Right lung (tissue), 5 donors: Measurements from ENCODE around the gene PPARA. TPM values are rescaled to one million over a fixed set of nuclear protein-coding genes. Genes with fewer than 3 reads are reported as not detected.

ENCODE experiments used
- DNase-seq, 2 donors: peaks; one replicate each; pipeline ENCODE4 v3.0.0-alpha.2; 2013
- polyA plus RNA-seq, 5 donors: library from polyadenylated mRNA; unstranded; fragments of 120-200 nt; gene quantifications; one replicate each; pipeline versions ENCODE4 v1.2.1 to v1.2.3, GENCODE V29; 2013; ENCODE audit warnings: inconsistent platforms in 1 of 5, low replicate concordance in 1 of 5; ENCODE audit not compliant: insufficient read length in 5 of 5, insufficient read depth in 1 of 5

PPARA gene
- polyA plus RNA-seq, 5 donors: 11.8 to 14.8 (median 14.1) TPM

GRCh38 chr22:46290843-46291785 lies 140.8 kb downstream of the PPARA start:
- DNase-seq: no peak

- no peak for DNase-seq
Measured at GRCh38 chr22:46292173-46292572, 141.8 kb downstream of the PPARA start.

- DNase-seq: no peak
Measured at GRCh38 chr22:46292732-46293131, 142.4 kb downstream of the PPARA start.

Other genes starting within 250 kb of the PPARA start
- 10 to 100 TPM in 4 of 5 donors, 1 to 10 TPM in 1; 9.5 to 21.2 (median 18.1) TPM for gene WNT7B, start 173.4 kb upstream of the PPARA start, polyA plus RNA-seq
- 10 to 100 TPM in 4 of 5 donors, 1 to 10 TPM in 1; 9.5 to 15.0 (median 13.0) TPM for gene CDPF1, start 99.8 kb downstream of the PPARA start, polyA plus RNA-seq
- gene PKDREJ, start 112.8 kb downstream of the PPARA start, polyA plus RNA-seq: under 1 TPM; 0.37 to 0.60 (median 0.47) TPM
- gene TTC38, start 117.5 kb downstream of the PPARA start, polyA plus RNA-seq: 10 to 100 TPM; 29.4 to 40.5 (median 34.1) TPM
- gene GTSE1, start 146.3 kb downstream of the PPARA start, polyA plus RNA-seq: 10 to 100 TPM; 11.9 to 30.5 (median 16.3) TPM
- gene TRMU, start 185.2 kb downstream of the PPARA start, polyA plus RNA-seq: 10 to 100 TPM; 37.6 to 51.9 (median 43.9) TPM